Neural progenitor cell (in vitro differentiated cells): Measurements from ENCODE around the gene FAM43B. TPM values are rescaled to one million over a fixed set of nuclear protein-coding genes. Genes with fewer than 3 reads are reported as not detected.
A peak's percentile ranks its signal among the peaks of the same experiment; 100 is the strongest.

Experiments
- DNase-seq: peaks from one replicate; pipeline ENCODE4 v3.0.0-alpha.2; 2016; ENCODE audit warnings: low spot score
- H2AFZ ChIP-seq: fragments of 200-600 bp; sonication (generic); replicated peaks from 2 replicates; pipeline ENCODE4 v1.6.1; 2016; ENCODE audit warnings: antibody characterized with exemption
- H3F3A ChIP-seq: fragments of 200-600 bp; sonication (generic); 2 replicates; pipeline ENCODE4 v1.6.1; 2016; ENCODE audit warnings: antibody characterized with exemption, low read depth
- H3K27ac ChIP-seq: fragments of 200-600 bp; sonication (generic); 2 replicates; pipeline ENCODE4 v1.5.1; 2016; ENCODE audit warnings: mild to moderate bottlenecking
- H3K27me3 ChIP-seq: fragments of 200-600 bp; sonication (generic); 2 replicates; pipeline ENCODE4 v1.6.1; 2016; ENCODE audit warnings: mild to moderate bottlenecking, moderate library complexity
- H3K36me3 ChIP-seq: fragments of 200-600 bp; sonication (generic); 2 replicates; pipeline ENCODE4 v1.5.1; 2016
- H3K4me1 ChIP-seq: fragments of 200-600 bp; sonication (generic); 2 replicates; pipeline ENCODE4 v1.6.1; 2016; ENCODE audit warnings: mixed run types
- H3K4me2 ChIP-seq: fragments of 200-600 bp; sonication (generic); 2 replicates; pipeline ENCODE4 v1.6.1; 2016
- H3K4me3 ChIP-seq: fragments of 200-600 bp; sonication (generic); 2 replicates; pipeline ENCODE4 v1.5.1; 2016
- H3K79me2 ChIP-seq: fragments of 200-600 bp; sonication (generic); 2 replicates; pipeline ENCODE4 v1.6.1; 2016; ENCODE audit warnings: low read depth
- H3K9ac ChIP-seq: fragments of 200-600 bp; sonication (generic); 2 replicates; pipeline ENCODE4 v1.6.1; 2016
- H3K9me3 ChIP-seq: fragments of 200-600 bp; sonication (generic); 2 replicates; pipeline ENCODE4 v1.5.1; 2016; ENCODE audit warnings: low read depth
- H4K20me1 ChIP-seq: fragments of 200-600 bp; sonication (generic); 2 replicates; pipeline ENCODE4 v1.6.1; 2016; ENCODE audit warnings: low read depth
- H3K27ac Mint-ChIP-seq: 3 replicates; pipeline ENCODE4 v1.8.0; 2021; ENCODE audit warnings: mixed read lengths
- H3K27me3 Mint-ChIP-seq: 2 replicates; pipeline ENCODE4 v1.8.0; 2022; ENCODE audit warnings: low read depth, mild to moderate bottlenecking, inconsistent platforms, moderate library complexity, mixed read lengths; ENCODE audit not compliant: insufficient read depth
- H3K36me3 Mint-ChIP-seq: 3 replicates; pipeline ENCODE4 v1.8.0; 2021; ENCODE audit warnings: mixed read lengths
- H3K4me1 Mint-ChIP-seq: 3 replicates; pipeline ENCODE4 v1.8.0; 2021; ENCODE audit warnings: mixed read lengths
- H3K4me3 Mint-ChIP-seq: 3 replicates; pipeline ENCODE4 v1.8.0; 2021; ENCODE audit warnings: mild to moderate bottlenecking, moderate library complexity, mixed read lengths
- H3K9me3 Mint-ChIP-seq: 3 replicates; pipeline ENCODE4 v1.8.0; 2020; ENCODE audit warnings: mixed read lengths
- EZH2 ChIP-seq: fragments of 200-600 bp; sonication (generic); IDR thresholded peaks from 2 replicates; pipeline ENCODE4 v1.6.1; 2017; ENCODE audit warnings: antibody characterized with exemption, mild to moderate bottlenecking, moderate library complexity
- EZH2phosphoT487 ChIP-seq: fragments of 200-600 bp; sonication (generic); IDR thresholded peaks from 2 replicates; pipeline ENCODE4 v1.6.1; 2017; ENCODE audit warnings: antibody characterized with exemption
- total RNA-seq: library from RNA; depleted of rRNA; stranded (reverse); fragments of >200 nt; gene quantifications from 2 replicates; pipeline ENCODE4 v1.2.3, GENCODE V29; 2015; ENCODE audit warnings: low replicate concordance
- TF ChIP-seq, protein P1 (sequence below): fragments of 200-600 bp; sonication (generic); IDR thresholded peaks from 2 replicates; pipeline ENCODE4 v1.5.1; 2017; ENCODE audit warnings: antibody characterized with exemption, mild to moderate bottlenecking

The FAM43B gene
- total RNA-seq, 1 donor from 2014 or later = not detected

DNA sequence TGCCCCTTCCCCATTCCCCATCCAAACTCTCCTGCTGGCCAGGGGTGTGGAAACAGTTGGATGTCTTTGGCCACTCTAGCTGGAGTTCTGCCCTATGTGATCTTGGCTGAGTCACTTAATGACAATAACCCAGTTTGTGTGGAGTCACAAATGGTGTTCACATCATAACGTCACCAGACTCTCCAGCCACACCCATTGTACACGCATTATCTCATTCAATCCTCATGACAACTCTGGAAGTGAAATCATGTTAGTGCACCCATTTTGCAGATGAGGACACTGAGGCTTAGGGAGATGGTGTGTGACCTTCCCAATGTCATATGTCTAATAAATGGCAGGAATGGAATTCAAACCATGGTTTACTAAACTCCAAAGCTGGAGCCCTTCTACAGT is 35.3 kb downstream of the FAM43B start:
- peaks cover 13% of the 10 kb centered on the region for H3K4me1 Mint-ChIP-seq
- Histone ChIP-seq H2AFZ (no peak overlapping the region), H4K20me1 (no peaks in the 10 kb centered on the region), H3K9me3 (no peaks in the 10 kb centered on the region), H3K4me3 (no peak overlapping the region), H3K27ac (no peak overlapping the region), H3K79me2 (no peaks in the 10 kb centered on the region), H3K9ac (no peak overlapping the region), H3K27me3 (no peaks in the 10 kb centered on the region), H3K4me1 (peaks cover 14% of the 10 kb centered on the region), H3K4me2 (no peak overlapping the region), H3F3A (peaks cover 8% of the 10 kb centered on the region), H3K36me3 (no peaks in the 10 kb centered on the region)
- no peak overlapping the region for H3K4me3 Mint-ChIP-seq
- H3K36me3 Mint-ChIP-seq = no peaks in the 10 kb centered on the region
- DNase-seq = no peak
- no peak overlapping the region for H3K27ac Mint-ChIP-seq
- H3K9me3 Mint-ChIP-seq = no peaks in the 10 kb centered on the region
- peaks cover 12% of the 10 kb centered on the region for H3K27me3 Mint-ChIP-seq
- TF ChIP-seq EZH2phosphoT487 (no peak), EZH2 (no peak)
- TF ChIP-seq, protein P1, sequence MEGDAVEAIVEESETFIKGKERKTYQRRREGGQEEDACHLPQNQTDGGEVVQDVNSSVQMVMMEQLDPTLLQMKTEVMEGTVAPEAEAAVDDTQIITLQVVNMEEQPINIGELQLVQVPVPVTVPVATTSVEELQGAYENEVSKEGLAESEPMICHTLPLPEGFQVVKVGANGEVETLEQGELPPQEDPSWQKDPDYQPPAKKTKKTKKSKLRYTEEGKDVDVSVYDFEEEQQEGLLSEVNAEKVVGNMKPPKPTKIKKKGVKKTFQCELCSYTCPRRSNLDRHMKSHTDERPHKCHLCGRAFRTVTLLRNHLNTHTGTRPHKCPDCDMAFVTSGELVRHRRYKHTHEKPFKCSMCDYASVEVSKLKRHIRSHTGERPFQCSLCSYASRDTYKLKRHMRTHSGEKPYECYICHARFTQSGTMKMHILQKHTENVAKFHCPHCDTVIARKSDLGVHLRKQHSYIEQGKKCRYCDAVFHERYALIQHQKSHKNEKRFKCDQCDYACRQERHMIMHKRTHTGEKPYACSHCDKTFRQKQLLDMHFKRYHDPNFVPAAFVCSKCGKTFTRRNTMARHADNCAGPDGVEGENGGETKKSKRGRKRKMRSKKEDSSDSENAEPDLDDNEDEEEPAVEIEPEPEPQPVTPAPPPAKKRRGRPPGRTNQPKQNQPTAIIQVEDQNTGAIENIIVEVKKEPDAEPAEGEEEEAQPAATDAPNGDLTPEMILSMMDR = no peak

DNA sequence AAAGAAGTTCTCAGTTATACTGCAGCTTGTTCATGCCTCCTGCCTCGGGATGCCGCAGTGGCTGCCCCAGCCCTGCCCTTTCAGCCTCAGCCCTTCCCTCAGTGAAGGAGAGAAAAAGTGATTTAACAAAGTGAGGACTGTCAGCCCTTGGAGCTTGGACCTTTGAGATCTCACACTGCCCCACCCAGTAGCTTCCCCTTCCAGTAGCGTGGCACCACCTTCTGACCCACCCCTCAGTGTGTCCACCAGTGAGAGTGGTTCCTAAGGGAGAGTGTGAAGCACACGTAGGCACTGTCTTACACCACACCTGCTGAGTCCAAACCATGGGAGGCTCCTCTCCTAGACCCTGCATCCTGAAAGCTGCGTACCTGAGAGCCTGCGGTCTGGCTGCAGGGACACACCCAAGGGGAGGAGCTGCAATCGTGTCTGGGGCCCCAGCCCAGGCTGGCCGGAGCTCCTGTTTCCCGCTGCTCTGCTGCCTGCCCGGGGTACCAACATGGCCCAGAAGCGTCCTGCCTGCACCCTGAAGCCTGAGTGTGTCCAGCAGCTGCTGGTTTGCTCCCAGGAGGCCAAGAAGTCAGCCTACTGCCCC is 36.4 kb downstream of the FAM43B start, which contains the start of gene CDA:
TSS of gene CDA (plus strand) at position 464 of the 592 bp plus-strand sequence. CDS start at position 497, 33 bp downstream.
- Histone ChIP-seq H3K9ac (no peak within 1 kb of the TSS), H3K9me3 (no peaks in the 10 kb centered on the region)

DNA sequence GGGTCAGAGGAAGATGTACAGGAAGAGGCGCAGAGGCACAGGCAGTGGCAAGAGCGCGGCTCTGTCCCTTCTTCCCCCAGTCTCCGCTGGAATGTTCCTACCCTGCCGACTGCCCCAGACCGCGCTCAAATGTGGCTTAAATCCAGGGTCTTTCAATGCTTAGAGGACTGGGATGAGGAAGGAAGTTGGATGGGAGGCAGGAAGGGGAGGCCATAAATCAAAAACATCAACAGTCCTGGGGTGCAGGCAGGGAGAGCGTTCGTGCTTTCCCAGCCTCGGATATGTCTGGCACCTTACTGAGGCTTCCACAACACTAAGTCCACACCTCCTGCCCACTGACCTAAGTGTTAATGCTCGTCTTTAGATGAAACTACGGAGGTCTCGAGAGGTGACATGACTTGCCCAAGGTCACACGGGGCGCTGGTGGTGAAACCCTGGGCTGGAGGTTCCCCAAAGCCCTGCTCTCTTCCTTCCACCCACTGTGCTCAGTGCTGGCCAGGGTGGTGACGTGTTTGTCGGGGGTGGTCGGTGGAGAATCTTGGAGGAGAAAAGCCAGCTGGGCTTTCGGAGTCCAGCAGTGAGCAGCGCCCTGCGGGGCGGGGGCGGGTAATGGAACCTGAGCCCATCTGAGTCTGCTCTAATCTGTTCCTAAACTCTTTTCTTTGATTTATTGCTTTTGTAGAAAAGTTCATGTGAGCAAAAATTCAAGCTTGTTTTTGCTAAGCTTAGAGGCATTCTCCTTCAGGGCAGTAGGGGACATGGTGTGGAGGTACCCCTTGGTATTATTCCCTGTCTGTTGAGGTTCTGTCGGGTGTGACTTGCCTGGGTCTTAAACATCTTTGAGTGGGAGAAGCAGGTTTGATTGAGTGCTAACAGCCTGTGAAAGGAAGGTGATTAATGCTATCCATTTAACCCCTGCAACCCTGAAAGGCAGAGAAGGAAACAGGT is 37.2 kb downstream of the FAM43B start:
- TF ChIP-seq EZH2 (no peak), EZH2phosphoT487 (no peak)
- TF ChIP-seq, protein P1 = no peak
- peaks cover 13% of the 10 kb centered on the region for H3K4me1 Mint-ChIP-seq
- no peak overlapping the region for H3K4me3 Mint-ChIP-seq
- no peak overlapping the region for H3K4me3 ChIP-seq
- no peaks in the 10 kb centered on the region for H4K20me1 ChIP-seq
- H3K27me3 Mint-ChIP-seq = peaks cover 15% of the 10 kb centered on the region
- no peak overlapping the region for H3K27ac ChIP-seq
- no peaks in the 10 kb centered on the region for H3K9me3 Mint-ChIP-seq
- H3K4me2 ChIP-seq = peak overlapping the region; percentile 57
- peak; percentile 21 for DNase-seq
- H3K36me3 ChIP-seq = no peaks in the 10 kb centered on the region
- no peak overlapping the region for H3K27ac Mint-ChIP-seq
- peak overlapping the region; percentile 77 for H2AFZ ChIP-seq
- no peaks in the 10 kb centered on the region for H3K27me3 ChIP-seq
- H3K9ac ChIP-seq = no peak overlapping the region
- H3K79me2 ChIP-seq = no peaks in the 10 kb centered on the region
- no peaks in the 10 kb centered on the region for H3K36me3 Mint-ChIP-seq
- H3K4me1 ChIP-seq = peaks cover 14% of the 10 kb centered on the region
- H3K9me3 ChIP-seq = no peaks in the 10 kb centered on the region
- H3F3A ChIP-seq = peaks cover 8% of the 10 kb centered on the region

More for the DNA sequence above, 36.4 kb downstream of the FAM43B start, which contains the start of gene CDA:
- Histone ChIP-seq H3K4me2 (peak within 1 kb of the TSS; percentile 57), H3K36me3 (no peaks in the 10 kb centered on the region), H3F3A (peaks cover 8% of the 10 kb centered on the region), H3K4me1 (peaks cover 14% of the 10 kb centered on the region), H3K27me3 (no peaks in the 10 kb centered on the region), H4K20me1 (no peaks in the 10 kb centered on the region), H3K4me3 (no peak within 1 kb of the TSS), H2AFZ (peak within 1 kb of the TSS; percentile 77), H3K27ac (no peak within 1 kb of the TSS), H3K79me2 (no peaks in the 10 kb centered on the region)
- TF ChIP-seq, protein P1 = no peak
- TF ChIP-seq EZH2 (no peak), EZH2phosphoT487 (no peak)
- peaks cover 13% of the 10 kb centered on the region for H3K4me1 Mint-ChIP-seq
- H3K4me3 Mint-ChIP-seq = no peak within 1 kb of the TSS
- DNase-seq = no peak
- H3K36me3 Mint-ChIP-seq = no peaks in the 10 kb centered on the region
- H3K9me3 Mint-ChIP-seq = no peaks in the 10 kb centered on the region
- H3K27ac Mint-ChIP-seq = no peak within 1 kb of the TSS
- H3K27me3 Mint-ChIP-seq = peaks cover 12% of the 10 kb centered on the region
